Thoracic aorta (tissue), 2 donors: ENCODE measurements around the gene FAM24B. TPM values are rescaled to one million over a fixed set of nuclear protein-coding genes. Genes with fewer than 3 reads are reported as not detected.

Experiments
- ATAC-seq: fragments of 150-250 bp; one replicate; pipeline ENCODE4 v1.8.0; 2017; ENCODE audit warnings: low read depth; ENCODE audit not compliant: insufficient number of reproducible peaks, low FRiP score
- DNase-seq: peaks from one replicate; pipeline ENCODE4 v3.0.0-alpha.2; 2020; ENCODE audit warnings: low spot score
- H3K27ac ChIP-seq, 2 donors: fragments of 200-600 bp; sonication (generic); 1 replicate in 1 of 2; 2 replicates in 1 of 2; pipeline ENCODE4 v1.5.1; 2016; ENCODE audit warnings: mild to moderate bottlenecking in 2 of 2, moderate library complexity in 2 of 2
- H3K27me3 ChIP-seq: fragments of 200-600 bp; sonication (generic); replicated peaks from 2 replicates; pipeline ENCODE4 v1.6.0; 2016; ENCODE audit warnings: mild to moderate bottlenecking; ENCODE audit not compliant: insufficient read depth
- H3K36me3 ChIP-seq: fragments of 200-600 bp; sonication (generic); one replicate; pipeline ENCODE4 v1.5.1; 2016
- H3K4me1 ChIP-seq, 2 donors: fragments of 200-600 bp; sonication (generic); 1 replicate in 1 of 2; 2 replicates in 1 of 2; pipeline versions ENCODE4 v1.5.1 to v1.6.0; 2016; ENCODE audit warnings: low read depth in 2 of 2, mild to moderate bottlenecking in 1 of 2; ENCODE audit not compliant: control insufficient read depth in 1 of 2
- H3K4me3 ChIP-seq: fragments of 200-600 bp; sonication (generic); 2 replicates; pipeline ENCODE4 v1.5.1; 2016; ENCODE audit warnings: mild to moderate bottlenecking
- H3K9me3 ChIP-seq: fragments of 200-600 bp; sonication (generic); 2 replicates; pipeline ENCODE4 v1.5.1; 2016
- total RNA-seq, 2 donors: library from RNA; depleted of rRNA; stranded (reverse); fragments of >200 nt; gene quantifications; one replicate each; pipeline versions ENCODE4 v1.1.0 to v1.2.3, GENCODE V29; 2016
- TF ChIP-seq, protein P1 (sequence below): fragments of 200-600 bp; sonication (generic); IDR thresholded peaks from one replicate; pipeline ENCODE4 v1.5.1; 2019; ENCODE audit warnings: antibody characterized with exemption

Gene FAM24B
- total RNA-seq, 2 donors from 2014 or later: 4.8 to 9.1 TPM

DNA sequence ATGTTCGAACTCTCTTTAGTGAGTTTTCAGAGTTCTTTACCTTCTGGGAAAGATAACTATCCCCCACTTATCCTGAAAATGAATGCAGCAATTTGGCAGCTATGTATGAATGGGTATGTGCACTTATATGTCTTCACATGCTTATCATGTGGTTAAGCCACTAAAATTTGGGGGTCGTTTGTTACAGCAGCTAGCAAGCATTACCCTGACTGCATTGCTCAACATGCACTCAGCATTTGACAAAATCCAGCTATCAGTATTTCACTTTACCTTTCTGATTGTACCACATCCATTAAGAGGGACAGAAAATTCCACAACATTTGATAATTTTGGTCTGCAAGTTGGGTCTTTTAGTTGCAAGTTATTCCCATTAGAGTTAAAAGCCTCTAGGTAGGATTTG lies 43.5 kb downstream of the FAM24B start:
- DNase-seq (no peak), ATAC-seq (no peak)
- TF ChIP-seq, protein P1, sequence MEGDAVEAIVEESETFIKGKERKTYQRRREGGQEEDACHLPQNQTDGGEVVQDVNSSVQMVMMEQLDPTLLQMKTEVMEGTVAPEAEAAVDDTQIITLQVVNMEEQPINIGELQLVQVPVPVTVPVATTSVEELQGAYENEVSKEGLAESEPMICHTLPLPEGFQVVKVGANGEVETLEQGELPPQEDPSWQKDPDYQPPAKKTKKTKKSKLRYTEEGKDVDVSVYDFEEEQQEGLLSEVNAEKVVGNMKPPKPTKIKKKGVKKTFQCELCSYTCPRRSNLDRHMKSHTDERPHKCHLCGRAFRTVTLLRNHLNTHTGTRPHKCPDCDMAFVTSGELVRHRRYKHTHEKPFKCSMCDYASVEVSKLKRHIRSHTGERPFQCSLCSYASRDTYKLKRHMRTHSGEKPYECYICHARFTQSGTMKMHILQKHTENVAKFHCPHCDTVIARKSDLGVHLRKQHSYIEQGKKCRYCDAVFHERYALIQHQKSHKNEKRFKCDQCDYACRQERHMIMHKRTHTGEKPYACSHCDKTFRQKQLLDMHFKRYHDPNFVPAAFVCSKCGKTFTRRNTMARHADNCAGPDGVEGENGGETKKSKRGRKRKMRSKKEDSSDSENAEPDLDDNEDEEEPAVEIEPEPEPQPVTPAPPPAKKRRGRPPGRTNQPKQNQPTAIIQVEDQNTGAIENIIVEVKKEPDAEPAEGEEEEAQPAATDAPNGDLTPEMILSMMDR: no peak
- no peaks in the 10 kb centered on the region for H3K36me3 ChIP-seq
- H3K27ac ChIP-seq: no peak overlapping the region
- H3K27me3 ChIP-seq: no peaks in the 10 kb centered on the region
- no peak overlapping the region for H3K4me3 ChIP-seq
- H3K4me1 ChIP-seq: no peaks in the 10 kb centered on the region
- no peaks in the 10 kb centered on the region for H3K9me3 ChIP-seq

GRCh38 chr10:122830965-122831353 lies 48.4 kb downstream of the FAM24B start:
- Histone ChIP-seq H3K4me1 (no peaks in the 10 kb centered on the region), H3K27ac (no peak overlapping the region), H3K9me3 (no peaks in the 10 kb centered on the region), H3K4me3 (no peak overlapping the region), H3K36me3 (no peaks in the 10 kb centered on the region), H3K27me3 (no peaks in the 10 kb centered on the region)
- ATAC-seq (no peak), DNase-seq (no peak)
- TF ChIP-seq, protein P1: no peak

DNA sequence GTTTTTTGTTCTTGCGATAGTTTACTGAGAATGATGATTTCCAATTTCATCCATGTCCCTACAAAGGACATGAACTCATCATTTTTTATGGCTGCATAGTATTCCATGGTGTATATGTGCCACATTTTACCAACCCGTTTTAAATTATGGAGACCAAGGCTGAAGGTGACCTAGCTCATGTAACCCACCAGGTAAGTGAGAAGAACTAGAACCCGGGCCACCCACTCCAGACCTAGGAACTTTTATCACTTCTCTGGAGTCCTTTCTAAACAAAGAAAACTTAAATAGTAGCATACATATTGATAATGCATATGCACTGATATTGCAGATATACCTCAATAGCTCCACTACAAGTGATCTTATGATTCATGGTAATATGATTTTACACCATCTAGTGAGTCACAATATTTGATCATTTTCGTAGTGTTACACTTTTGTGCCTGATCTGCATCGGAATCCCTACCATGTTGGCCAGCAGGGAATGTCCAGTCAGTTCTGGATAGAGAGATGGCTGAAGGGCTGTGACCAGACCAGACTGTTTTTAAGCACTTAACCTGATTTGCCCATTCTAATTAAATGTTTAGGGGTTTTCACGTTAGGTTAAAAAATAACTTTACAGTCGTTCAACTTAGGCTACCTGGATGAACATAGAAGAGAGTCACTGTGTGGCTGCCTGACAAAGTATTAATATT lies 49.0 kb downstream of the FAM24B start:
- Histone ChIP-seq H3K4me3 (no peak overlapping the region), H3K9me3 (no peaks in the 10 kb centered on the region), H3K27ac (no peak overlapping the region), H3K4me1 (no peaks in the 10 kb centered on the region), H3K36me3 (no peaks in the 10 kb centered on the region), H3K27me3 (no peaks in the 10 kb centered on the region)
- ATAC-seq: no peak
- DNase-seq: no peak
- TF ChIP-seq, protein P1: no peak

- Histone ChIP-seq H3K36me3 (no peaks in the 10 kb centered on the region), H3K27ac (no peak overlapping the region), H3K9me3 (no peaks in the 10 kb centered on the region), H3K27me3 (no peaks in the 10 kb centered on the region), H3K4me1 (no peaks in the 10 kb centered on the region), H3K4me3 (no peak overlapping the region)
- no peak for DNase-seq
- ATAC-seq: no peak
- TF ChIP-seq, protein P1: no peak
Observed at GRCh38 chr10:122829454-122829853, 49.9 kb downstream of the FAM24B start.

DNA sequence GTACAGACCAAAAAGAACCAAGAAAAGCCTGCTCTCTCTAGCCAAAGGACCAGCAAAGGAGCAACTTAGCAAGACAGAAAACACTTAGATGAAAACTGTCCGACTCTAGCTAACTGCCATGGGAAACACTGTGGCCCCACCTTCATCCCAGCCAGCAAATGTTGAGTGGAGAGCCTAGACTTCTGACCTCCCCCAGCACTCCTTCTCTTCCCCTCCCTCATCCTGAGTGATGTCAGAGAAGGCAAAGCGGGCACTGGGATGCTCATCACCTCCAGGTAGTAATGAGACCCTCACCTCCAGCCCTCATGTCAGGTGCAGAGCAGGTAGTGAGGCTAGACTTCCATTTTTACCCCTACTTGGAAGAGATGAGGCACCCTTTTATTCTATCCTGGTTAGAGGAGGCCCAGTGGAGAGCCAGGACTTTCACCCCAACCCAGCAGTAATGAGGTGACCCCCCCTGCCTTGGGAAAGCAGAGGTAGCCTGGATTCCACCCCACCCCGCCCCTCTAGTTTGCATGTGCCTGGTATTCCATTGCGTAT lies 50.6 kb downstream of the FAM24B start:
- ATAC-seq (no peak), DNase-seq (no peak)
- TF ChIP-seq, protein P1: no peak
- H3K36me3 ChIP-seq: no peaks in the 10 kb centered on the region
- no peak overlapping the region for H3K27ac ChIP-seq
- no peak overlapping the region for H3K4me3 ChIP-seq
- no peaks in the 10 kb centered on the region for H3K27me3 ChIP-seq
- H3K9me3 ChIP-seq: no peaks in the 10 kb centered on the region
- H3K4me1 ChIP-seq: no peaks in the 10 kb centered on the region
